ENCODE measurements around the gene TRAPPC14.
A peak's percentile ranks its signal among the peaks of the same experiment; 100 is the strongest.
"Not testable (repeated sequence)": the region's sequence is repeated elsewhere in the genome, so short reads cannot be mapped to it uniquely, and the experiment has no call there.

Gene TRAPPC14

DNA sequence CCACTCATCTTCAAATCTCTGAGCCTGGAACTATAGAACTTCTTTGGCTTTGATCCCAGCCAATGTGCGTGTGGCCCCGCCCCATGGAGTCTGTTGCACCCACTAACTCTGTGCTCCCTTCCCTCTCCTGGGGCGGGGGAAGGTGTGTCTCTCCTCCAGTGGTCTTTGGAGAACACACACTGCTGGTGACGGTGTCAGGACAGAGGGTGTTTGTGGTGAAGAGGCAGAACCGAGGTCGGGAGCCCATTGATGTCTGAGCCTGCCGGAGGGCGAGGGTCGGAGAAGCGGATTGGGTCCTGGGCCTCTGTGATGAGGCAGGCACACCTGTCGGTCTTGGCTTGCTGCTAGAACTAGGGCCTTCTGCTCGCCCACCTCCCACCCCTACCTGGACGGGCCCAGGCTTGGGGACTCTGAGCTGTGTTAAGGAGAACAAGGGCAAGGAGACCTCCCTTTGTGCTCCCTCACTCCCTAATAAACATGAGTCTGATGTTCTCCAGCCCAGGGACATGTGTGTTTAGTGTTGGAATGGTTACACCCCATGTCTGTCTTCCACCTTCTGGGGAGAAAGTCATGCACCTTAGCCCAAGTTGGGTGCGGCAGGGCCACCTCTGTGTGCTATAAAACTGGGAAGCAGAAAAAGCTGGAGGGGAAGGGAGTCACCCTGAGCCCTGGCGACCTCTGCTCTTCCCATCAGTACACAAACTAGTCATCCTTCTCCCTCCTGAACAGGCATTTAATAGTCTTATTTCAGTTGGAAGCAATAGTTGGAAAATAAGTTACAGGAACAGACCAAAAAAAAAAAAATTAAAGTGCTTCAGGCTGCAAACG is 4.6 kb downstream of the TRAPPC14 start:
- in situ Hi-C loops (cut with MboI; ENCODE audit: low sequenced_read_pairs, unreplicated experiment), result no loop called here
- TF ChIP-seq, protein P1, sequence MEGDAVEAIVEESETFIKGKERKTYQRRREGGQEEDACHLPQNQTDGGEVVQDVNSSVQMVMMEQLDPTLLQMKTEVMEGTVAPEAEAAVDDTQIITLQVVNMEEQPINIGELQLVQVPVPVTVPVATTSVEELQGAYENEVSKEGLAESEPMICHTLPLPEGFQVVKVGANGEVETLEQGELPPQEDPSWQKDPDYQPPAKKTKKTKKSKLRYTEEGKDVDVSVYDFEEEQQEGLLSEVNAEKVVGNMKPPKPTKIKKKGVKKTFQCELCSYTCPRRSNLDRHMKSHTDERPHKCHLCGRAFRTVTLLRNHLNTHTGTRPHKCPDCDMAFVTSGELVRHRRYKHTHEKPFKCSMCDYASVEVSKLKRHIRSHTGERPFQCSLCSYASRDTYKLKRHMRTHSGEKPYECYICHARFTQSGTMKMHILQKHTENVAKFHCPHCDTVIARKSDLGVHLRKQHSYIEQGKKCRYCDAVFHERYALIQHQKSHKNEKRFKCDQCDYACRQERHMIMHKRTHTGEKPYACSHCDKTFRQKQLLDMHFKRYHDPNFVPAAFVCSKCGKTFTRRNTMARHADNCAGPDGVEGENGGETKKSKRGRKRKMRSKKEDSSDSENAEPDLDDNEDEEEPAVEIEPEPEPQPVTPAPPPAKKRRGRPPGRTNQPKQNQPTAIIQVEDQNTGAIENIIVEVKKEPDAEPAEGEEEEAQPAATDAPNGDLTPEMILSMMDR (IDR thresholded peaks at IDR 0.05; ENCODE audit: borderline replicate concordance, control extremely low read depth, extremely low read depth, insufficient read depth, missing control alignments), result no peak
- peak; percentile 10 for DNase-seq (ENCODE audit: low spot score)

- TF ChIP-seq, protein P1 (IDR thresholded peaks at IDR 0.05; ENCODE audit: borderline replicate concordance, control extremely low read depth, extremely low read depth, insufficient read depth, missing control alignments), result no peak
- in situ Hi-C loops (cut with MboI; ENCODE audit: low sequenced_read_pairs, unreplicated experiment), result no loop called here
- no peak for DNase-seq (ENCODE audit: low spot score)
These were observed 5.4 kb downstream of the TRAPPC14 start for GRCh38 chr7:100152937-100153666.

GRCh38 chr7:100152404-100152803 is 6.1 kb downstream of the TRAPPC14 start:
- in situ Hi-C loops (cut with MboI; ENCODE audit: low sequenced_read_pairs, unreplicated experiment), result no loop called here
- TF ChIP-seq, protein P1 (IDR thresholded peaks at IDR 0.05; ENCODE audit: borderline replicate concordance, control extremely low read depth, extremely low read depth, insufficient read depth, missing control alignments), result no peak
- DNase-seq (ENCODE audit: low spot score), result no peak

DNA sequence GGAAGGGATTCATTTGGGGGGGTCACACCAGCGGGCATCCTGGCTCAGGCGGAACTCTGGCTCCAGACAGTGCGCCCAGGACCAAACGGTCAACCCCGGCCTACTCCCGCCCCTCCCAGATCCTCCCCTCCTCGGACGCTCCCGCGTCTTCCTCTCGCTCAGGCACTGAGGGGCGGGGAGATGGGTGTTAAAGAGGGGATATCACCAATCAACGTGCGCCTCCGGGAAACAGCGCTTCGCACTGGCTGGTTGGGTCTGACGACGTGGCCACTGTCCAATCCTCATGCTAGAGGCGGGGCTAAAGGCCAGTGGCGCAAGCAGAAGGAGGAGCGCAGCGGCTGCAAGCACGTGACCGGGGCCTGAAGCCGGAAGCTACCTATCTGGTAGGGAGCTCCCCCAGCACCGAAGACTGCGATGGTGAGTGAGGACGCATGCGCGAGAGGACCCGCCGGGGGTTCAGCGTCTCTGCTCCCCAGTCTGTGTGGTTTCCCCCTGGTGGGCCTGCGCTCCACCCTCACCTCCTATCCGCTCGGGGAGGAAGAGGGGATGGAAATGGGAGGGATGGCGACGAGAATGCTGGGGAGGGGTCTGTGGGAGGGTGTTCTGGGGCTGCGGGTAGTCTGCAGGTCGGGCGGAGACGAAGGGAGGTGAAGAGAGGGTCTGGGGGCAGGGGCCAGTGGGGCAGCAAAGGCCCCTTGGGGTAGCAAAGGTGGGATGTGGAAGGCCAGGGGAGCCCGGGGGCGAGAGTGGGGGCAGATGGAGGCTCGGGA is 9.8 kb downstream of the TRAPPC14 start, which contains the start of gene LAMTOR4:
Gene LAMTOR4 (plus strand): TSS at position 360 of the 770 bp plus-strand sequence. CDS start 55 bp downstream, at position 415.
- TF ChIP-seq, protein P1 (IDR thresholded peaks at IDR 0.05; ENCODE audit: borderline replicate concordance, control extremely low read depth, extremely low read depth, insufficient read depth, missing control alignments), result no peak
- in situ Hi-C loops (cut with MboI; ENCODE audit: low sequenced_read_pairs, unreplicated experiment), result no loop called here
- peak; percentile 98 for DNase-seq (ENCODE audit: low spot score)

GRCh38 chr7:100148225-100148558 is 10.3 kb downstream of the TRAPPC14 start:
- DNase-seq (ENCODE audit: low spot score), result no peak
- TF ChIP-seq, protein P1 (IDR thresholded peaks at IDR 0.05; ENCODE audit: borderline replicate concordance, control extremely low read depth, extremely low read depth, insufficient read depth, missing control alignments), result no peak
- in situ Hi-C loops (cut with MboI; ENCODE audit: low sequenced_read_pairs, unreplicated experiment), result no loop called here

DNA sequence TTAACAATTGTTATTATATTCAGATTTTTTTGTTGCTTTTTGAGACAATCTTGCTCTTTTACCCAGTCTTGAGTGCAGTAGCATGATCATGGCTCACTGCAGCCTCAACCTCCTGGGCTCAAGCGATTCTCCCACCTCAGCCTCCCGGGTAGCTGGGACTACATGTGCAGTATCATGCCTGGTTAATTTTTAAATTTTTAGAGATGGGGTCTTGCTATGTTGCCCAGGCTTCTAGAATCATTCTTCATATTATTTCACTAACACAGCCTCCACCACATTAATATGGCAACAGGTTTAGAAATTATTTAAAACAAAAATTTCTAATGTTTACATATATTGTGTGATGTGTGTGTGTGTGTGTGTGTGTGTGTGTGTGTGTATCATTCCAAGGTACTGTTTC is 11.2 kb downstream of the TRAPPC14 start:
- DNase-seq (ENCODE audit: low spot score), result no peak
- in situ Hi-C loops (cut with MboI; ENCODE audit: low sequenced_read_pairs, unreplicated experiment), result no loop called here
- TF ChIP-seq, protein P1 (IDR thresholded peaks at IDR 0.05; ENCODE audit: borderline replicate concordance, control extremely low read depth, extremely low read depth, insufficient read depth, missing control alignments), result no peak

DNA sequence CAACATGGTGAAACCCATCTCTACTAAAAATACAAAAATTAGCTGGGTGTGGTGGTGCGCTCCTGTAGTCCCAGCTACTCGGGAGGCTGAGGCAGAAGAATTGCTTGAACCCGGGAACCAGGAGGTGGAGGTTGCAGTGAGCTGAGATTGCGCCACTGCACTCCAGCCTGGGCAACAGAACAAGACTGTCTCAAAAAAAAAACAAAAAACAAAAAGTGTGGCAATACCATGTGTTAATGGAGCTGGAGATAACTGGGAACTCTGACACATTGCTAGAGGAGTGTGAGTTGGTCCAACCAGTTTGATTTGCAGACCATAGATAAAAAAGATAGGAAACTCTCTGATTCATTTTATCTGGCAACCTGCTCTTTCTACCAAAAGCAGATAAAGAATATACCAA is 12.2 kb downstream of the TRAPPC14 start:
- DNase-seq (ENCODE audit: low spot score); in situ Hi-C loops (cut with MboI; ENCODE audit: low sequenced_read_pairs, unreplicated experiment): not testable (repeated sequence)
